Measurements from ENCODE around the gene RETREG3. TPM values are rescaled to one million over a fixed set of nuclear protein-coding genes. Genes with fewer than 3 reads are reported as not detected.
A peak's percentile ranks its signal among the peaks of the same experiment; 100 is the strongest.

RETREG3 gene
- total and polyA plus RNA-seq, 2 of the 13 experiments (the other 11 are each of a cell fraction or from before 2014, with no cell fraction given): 47.0 to 55.8 TPM

DNA sequence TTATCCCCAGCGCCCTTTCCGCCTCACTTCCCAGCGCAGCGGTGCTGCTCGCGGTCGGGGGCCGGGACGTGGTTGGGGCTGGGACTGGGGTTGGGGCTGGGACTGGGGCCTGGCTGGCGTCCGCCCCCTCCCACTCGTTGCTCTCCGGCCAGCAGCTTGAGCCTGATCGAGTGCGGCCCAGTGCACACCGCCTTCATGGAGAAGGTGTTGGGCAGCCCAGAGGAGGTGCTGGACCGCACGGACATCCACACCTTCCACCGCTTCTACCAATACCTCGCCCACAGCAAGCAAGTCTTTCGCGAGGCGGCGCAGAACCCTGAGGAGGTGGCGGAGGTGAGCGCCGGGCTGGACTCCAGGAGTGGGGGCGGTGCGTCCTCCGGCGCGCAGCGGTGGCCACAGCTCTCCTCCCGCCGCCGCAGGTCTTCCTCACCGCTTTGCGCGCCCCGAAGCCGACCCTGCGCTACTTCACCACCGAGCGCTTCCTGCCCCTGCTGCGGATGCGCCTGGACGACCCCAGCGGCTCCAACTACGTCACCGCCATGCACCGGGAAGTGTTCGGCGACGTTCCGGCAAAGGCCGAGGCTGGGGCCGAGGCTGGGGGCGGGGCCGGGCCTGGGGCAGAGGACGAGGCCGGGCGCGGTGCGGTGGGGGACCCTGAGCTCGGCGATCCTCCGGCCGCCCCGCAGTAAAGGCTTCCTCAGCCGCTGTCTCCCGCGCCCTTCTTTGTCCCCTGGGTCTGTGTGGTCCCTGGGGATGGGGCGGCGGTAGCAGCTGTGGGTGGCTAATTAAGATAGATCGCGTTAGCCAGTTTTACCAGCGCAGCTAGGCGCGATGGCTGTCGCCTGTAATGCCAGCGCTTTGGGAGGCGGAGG is 54.7 kb downstream of the RETREG3 start (continued):
- TF ChIP-seq ARHGAP35 (CRISPR knock-in tag; IDR thresholded peaks at IDR 0.05; ENCODE audit: borderline replicate concordance) (no peak), ZNF562 (CRISPR knock-in tag; IDR thresholded peaks at IDR 0.05; ENCODE audit: borderline replicate concordance) (no peak), ZNF839 (CRISPR knock-in tag; IDR thresholded peaks at IDR 0.05; ENCODE audit: borderline replicate concordance) (peak; percentile 42), HCFC1 (IDR thresholded peaks at IDR 0.05; ENCODE audit: low read depth, low read length) (peak; percentile 40), SNRNP70 (IDR thresholded peaks at IDR 0.05; ENCODE audit: low read depth, low read length) (no peak), PITX1 (CRISPR knock-in tag; IDR thresholded peaks at IDR 0.05) (peak; percentile 32), RXRA (CRISPR knock-in tag; IDR thresholded peaks at IDR 0.05) (peak; percentile 80), IKZF5 (CRISPR knock-in tag; IDR thresholded peaks at IDR 0.05) (peak; percentile 97), ZNF766 (CRISPR knock-in tag; IDR thresholded peaks at IDR 0.05; ENCODE audit: borderline replicate concordance) (peak; percentile 85), MYNN (CRISPR knock-in tag; IDR thresholded peaks at IDR 0.05; ENCODE audit: low read depth) (no peak; the same call in 1 of the 2 replicates), ZNF180 (CRISPR knock-in tag; IDR thresholded peaks at IDR 0.05; ENCODE audit: borderline replicate concordance, low read depth) (0 out of 2 replicates have a peak, but pooled peaks have one; percentile 49)
- TF ChIP-seq, protein P1, sequence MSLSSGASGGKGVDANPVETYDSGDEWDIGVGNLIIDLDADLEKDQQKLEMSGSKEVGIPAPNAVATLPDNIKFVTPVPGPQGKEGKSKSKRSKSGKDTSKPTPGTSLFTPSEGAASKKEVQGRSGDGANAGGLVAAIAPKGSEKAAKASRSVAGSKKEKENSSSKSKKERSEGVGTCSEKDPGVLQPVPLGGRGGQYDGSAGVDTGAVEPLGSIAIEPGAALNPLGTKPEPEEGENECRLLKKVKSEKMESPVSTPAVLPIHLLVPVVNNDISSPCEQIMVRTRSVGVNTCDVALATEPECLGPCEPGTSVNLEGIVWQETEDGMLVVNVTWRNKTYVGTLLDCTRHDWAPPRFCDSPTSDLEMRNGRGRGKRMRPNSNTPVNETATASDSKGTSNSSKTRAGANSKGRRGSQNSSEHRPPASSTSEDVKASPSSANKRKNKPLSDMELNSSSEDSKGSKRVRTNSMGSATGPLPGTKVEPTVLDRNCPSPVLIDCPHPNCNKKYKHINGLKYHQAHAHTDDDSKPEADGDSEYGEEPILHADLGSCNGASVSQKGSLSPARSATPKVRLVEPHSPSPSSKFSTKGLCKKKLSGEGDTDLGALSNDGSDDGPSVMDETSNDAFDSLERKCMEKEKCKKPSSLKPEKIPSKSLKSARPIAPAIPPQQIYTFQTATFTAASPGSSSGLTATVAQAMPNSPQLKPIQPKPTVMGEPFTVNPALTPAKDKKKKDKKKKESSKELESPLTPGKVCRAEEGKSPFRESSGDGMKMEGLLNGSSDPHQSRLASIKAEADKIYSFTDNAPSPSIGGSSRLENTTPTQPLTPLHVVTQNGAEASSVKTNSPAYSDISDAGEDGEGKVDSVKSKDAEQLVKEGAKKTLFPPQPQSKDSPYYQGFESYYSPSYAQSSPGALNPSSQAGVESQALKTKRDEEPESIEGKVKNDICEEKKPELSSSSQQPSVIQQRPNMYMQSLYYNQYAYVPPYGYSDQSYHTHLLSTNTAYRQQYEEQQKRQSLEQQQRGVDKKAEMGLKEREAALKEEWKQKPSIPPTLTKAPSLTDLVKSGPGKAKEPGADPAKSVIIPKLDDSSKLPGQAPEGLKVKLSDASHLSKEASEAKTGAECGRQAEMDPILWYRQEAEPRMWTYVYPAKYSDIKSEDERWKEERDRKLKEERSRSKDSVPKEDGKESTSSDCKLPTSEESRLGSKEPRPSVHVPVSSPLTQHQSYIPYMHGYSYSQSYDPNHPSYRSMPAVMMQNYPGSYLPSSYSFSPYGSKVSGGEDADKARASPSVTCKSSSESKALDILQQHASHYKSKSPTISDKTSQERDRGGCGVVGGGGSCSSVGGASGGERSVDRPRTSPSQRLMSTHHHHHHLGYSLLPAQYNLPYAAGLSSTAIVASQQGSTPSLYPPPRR (CRISPR knock-in tag; IDR thresholded peaks at IDR 0.05; ENCODE audit: borderline replicate concordance): peak; percentile 78
- TF ChIP-seq, protein P2, sequence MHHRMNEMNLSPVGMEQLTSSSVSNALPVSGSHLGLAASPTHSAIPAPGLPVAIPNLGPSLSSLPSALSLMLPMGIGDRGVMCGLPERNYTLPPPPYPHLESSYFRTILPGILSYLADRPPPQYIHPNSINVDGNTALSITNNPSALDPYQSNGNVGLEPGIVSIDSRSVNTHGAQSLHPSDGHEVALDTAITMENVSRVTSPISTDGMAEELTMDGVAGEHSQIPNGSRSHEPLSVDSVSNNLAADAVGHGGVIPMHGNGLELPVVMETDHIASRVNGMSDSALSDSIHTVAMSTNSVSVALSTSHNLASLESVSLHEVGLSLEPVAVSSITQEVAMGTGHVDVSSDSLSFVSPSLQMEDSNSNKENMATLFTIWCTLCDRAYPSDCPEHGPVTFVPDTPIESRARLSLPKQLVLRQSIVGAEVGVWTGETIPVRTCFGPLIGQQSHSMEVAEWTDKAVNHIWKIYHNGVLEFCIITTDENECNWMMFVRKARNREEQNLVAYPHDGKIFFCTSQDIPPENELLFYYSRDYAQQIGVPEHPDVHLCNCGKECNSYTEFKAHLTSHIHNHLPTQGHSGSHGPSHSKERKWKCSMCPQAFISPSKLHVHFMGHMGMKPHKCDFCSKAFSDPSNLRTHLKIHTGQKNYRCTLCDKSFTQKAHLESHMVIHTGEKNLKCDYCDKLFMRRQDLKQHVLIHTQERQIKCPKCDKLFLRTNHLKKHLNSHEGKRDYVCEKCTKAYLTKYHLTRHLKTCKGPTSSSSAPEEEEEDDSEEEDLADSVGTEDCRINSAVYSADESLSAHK (CRISPR knock-in tag; IDR thresholded peaks at IDR 0.05; ENCODE audit: borderline replicate concordance): no peak; the same call in 1 of the 2 replicates
- TF ChIP-seq, protein P3, sequence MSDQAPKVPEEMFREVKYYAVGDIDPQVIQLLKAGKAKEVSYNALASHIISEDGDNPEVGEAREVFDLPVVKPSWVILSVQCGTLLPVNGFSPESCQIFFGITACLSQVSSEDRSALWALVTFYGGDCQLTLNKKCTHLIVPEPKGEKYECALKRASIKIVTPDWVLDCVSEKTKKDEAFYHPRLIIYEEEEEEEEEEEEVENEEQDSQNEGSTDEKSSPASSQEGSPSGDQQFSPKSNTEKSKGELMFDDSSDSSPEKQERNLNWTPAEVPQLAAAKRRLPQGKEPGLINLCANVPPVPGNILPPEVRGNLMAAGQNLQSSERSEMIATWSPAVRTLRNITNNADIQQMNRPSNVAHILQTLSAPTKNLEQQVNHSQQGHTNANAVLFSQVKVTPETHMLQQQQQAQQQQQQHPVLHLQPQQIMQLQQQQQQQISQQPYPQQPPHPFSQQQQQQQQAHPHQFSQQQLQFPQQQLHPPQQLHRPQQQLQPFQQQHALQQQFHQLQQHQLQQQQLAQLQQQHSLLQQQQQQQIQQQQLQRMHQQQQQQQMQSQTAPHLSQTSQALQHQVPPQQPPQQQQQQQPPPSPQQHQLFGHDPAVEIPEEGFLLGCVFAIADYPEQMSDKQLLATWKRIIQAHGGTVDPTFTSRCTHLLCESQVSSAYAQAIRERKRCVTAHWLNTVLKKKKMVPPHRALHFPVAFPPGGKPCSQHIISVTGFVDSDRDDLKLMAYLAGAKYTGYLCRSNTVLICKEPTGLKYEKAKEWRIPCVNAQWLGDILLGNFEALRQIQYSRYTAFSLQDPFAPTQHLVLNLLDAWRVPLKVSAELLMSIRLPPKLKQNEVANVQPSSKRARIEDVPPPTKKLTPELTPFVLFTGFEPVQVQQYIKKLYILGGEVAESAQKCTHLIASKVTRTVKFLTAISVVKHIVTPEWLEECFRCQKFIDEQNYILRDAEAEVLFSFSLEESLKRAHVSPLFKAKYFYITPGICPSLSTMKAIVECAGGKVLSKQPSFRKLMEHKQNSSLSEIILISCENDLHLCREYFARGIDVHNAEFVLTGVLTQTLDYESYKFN (CRISPR knock-in tag; conservative IDR thresholded peaks at IDR 0.05): peak; percentile 76

Measured in HepG2 (cell line).